ENCODE results near the gene TREX2.
"Not testable (repeated sequence)": the region's sequence is repeated elsewhere in the genome, so short reads cannot be mapped to it uniquely, and the experiment has no call there.

Gene TREX2

DNA sequence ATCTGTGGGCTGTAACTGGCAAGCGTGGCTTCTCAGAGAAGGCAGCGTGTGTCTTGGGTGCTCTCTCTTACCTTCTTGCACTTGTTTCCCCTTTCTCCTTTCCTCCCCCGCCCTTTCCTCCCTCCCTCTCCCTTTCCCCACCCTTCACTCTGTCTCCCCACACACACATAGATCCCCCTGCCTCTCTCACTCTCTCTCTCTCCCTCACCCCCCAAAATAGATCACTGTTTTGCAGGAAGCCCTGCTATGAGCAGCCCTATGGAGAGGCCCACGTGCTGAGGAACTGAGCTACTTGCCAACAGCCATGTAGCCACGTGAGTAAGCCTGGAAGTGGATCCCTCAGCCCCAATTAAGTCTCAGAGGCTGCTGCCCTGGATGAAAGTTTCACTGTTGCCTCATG is 40.4 kb downstream of the TREX2 start:
- no peak for DNase-seq

DNA sequence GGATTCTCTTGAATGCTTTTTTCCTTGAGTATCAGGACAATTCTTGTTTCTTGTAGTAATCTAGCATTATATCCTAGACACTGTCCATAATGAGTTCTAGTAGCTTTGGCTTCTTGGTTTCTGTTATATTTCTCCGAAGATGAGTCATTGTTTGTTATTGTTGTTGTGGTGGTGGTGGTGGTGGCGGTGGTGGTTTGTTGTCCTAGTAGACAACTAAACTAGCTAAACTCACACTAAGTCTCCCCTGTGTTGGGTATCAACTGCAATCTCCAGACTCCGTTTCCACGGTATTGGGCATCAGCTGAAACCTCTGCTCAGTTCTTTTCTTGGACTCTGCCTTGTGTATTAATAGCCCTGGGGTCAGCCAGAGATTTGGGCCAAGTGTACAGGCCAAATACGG is 41.5 kb downstream of the TREX2 start:
- DNase-seq, result not testable (repeated sequence)

DNA sequence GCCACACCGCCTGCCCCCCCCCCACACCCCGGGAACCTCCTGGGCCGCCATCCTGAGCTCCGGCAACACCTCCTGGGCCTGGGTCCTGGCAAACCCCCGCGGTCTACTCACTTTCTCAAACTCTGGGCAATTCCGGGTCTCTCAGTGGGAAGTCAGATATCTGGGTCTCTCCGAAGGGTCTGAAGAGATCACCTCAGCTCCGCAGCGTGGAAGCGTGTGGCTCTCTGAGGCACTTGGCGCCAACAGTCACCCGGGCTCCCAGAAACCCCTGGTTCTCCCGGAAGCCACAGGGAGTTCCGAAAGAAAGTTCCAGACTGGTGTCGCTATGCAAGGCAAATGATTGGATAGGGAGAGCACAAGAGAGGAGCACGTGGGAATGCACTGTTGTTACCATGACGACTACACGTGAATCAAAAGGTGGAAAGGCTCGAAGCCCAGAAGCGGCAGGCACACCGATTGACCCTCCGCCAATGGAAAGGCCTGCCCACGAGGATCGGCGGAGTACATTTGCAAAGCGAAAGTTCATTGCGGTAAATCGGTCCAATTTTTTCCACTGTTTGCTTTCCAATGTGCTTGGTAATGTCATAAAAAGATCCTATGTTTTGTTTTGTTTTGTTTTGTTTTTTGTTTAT is 44.6 kb downstream of the TREX2 start, which contains the start of gene PNMA6E:
PNMA6E (minus strand) TSS at position 218 of the 632 bp plus-strand sequence. CDS start 2,501 bp downstream, outside the sequence.
- DNase-seq, result no peak

GRCh38 chrX:153400146-153401132 is 45.4 kb downstream of the TREX2 start:
- peak; percentile 43 for DNase-seq

DNA sequence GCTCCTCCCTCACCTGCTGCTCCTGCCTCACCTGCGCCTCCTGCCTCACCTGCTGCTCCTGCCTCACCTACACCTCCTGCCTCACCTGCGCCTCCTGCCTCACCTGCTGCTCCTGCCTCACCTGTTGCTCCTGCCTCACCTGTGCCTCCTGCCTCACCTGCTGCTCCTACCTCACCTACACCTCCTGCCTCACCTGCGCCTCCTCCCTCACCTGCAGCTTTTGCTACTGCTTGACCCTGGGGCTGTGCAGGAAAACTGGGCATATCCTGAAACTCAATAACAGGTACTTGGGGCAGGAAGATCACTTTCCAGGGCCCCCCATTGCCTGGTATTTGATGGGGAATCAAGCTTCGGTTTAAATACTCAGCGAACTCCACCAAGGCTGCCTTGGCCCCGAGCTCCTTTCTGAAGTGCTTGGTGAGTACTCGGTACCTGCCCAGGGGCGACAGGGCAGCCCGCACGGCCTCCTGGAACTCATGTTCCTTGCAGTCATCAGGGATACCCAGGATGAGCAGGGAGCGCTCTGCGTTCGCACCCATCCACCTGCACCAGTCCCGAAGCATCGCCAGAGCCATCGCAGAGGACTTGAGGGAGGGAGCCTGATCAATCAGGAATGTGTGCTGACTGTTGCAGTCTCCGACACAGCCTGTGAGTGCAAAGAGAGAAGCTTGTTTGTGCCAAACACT is 47.4 kb downstream of the TREX2 start:
- no peak for DNase-seq

- no peak for DNase-seq
These were observed 48.4 kb downstream of the TREX2 start for GRCh38 chrX:153397256-153397960.

DNA sequence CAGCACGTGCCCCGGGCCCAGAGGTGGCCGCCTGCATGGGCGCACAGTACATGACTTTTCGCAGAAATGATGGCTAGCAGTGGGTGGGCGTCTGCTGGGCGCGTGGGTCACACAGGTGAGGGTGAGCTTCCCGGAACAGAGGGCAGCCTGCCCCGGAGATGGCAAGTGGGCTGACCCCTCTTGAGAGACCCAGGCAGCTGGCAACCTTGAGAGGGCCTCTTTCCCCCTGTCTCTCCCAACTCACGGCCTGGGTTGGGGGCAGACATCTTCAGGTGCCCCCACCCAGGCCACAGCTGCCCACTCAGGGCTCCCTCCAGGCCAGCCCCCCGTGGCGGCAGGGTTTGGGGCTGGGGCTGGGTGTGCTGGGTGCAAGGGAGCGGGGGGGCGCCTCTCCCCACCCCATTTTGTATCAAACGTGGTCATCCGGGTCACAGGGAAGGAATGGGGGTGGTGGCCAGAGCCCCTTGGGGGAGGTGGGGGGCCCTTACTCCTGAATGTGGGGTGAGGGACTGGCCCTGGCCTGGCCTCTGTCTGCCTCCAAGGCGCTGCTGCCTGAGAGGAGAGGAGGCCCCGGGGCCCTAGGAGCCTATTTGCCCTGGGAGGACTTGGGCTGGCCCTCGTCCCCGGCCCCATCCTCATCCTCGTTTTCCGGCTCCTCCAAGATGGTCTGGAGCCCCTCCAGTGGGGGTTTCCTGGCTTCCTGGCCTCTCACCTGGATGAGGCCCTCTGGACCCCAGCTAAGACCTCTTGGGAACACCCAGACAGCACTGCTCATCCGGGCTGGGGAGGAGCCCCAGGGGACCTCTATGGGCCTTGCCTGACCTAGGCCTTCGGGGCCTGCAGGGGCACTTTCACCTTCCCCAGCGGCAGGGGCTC is 49.3 kb downstream of the TREX2 start:
- DNase-seq, result no peak

GRCh38 chrX:153395613-153396319 is 50.1 kb downstream of the TREX2 start:
- no peak for DNase-seq

DNA sequence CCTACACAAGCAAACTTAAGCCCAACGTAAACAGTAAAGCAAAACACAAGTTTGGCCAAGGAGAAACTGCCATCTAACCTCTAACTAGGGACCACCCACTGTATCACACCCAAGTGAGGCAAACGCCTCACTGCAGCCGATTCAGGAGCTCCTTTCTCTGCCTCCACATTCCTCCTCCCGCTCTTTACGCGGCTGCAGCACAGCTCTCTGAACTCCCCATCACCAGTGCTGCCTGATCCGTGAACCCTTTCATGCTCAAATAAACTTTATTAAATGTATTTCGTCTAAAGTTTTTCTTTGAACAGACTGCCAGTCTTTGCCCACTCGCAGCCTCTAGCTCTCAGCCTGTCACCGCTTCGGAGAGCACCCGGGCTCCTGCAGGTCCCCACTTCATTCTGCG is 51.2 kb downstream of the TREX2 start:
- no peak for DNase-seq
